Measurements from ENCODE around the gene CCDC88C. TPM values are rescaled to one million over a fixed set of nuclear protein-coding genes. Genes with fewer than 3 reads are reported as not detected.

Gene CCDC88C
- total RNA-seq, 3 donors from 2014 or later, result 50.3 to 60.2 (median 58.2) TPM

DNA sequence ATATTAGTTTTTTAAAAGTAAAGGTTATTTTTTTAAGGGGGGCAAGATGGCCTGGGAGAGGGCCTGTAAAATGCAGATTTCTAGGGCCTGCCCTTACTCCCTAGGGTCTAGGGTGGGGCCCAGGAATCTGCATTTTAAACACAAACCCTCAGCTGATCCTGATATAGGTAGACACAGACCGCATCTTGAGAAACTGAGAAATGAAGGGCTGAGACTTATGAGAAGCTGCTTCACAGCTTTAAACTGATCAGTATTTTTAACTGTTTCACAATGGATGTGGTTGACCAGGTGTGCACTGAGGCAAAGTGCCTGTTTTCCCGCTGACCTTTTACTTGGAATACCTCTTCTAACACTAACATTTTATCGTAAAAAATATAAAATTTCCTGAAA lies 84.0 kb downstream of the CCDC88C start:
- peaks cover 23% of the 10 kb centered on the region for H3K36me3 Mint-ChIP-seq (ENCODE audit: insufficient read depth)
- no peaks in the 10 kb centered on the region for H3K27me3 Mint-ChIP-seq (ENCODE audit: low read depth)
- DNase-seq, result no peak
- H3K4me3 Mint-ChIP-seq, result no peak overlapping the region
- H3K9me3 Mint-ChIP-seq, result no peaks in the 10 kb centered on the region
- peaks cover 60% of the 10 kb centered on the region for H3K4me1 Mint-ChIP-seq (ENCODE audit: low read depth)
- ATAC-seq, result no peak

DNA sequence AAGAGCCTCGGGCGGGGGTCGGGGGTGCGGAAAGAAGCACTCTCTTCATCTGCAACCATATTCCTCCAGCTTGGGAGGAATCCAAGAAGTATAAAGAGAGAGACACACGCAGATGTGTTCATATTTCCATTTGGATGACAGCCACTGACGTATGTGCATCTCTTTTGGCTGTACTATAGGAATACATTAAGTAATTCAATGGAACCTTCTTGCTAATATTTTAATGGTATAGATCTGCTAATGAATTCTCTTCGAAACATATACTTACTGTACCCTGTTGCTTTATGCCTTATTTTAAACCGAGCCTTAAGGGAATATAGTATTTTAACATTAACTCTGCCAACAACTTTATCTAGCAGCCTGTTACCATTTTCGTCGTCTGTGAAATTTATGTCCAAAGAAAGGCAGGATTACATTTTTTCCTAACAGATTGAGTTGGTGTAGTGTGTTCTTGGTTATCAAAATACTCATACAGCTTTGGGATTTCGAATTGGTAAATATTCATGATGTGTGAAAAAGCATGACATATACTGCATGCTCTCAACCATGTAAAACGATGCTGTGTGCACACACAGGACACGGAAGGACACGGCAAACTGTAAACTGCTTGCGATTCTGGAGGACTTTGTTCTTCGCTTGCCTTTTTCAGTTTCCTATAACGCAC lies 84.5 kb downstream of the CCDC88C start:
- H3K27me3 Mint-ChIP-seq (ENCODE audit: low read depth), result no peaks in the 10 kb centered on the region
- H3K9me3 Mint-ChIP-seq, result no peaks in the 10 kb centered on the region
- peaks cover 63% of the 10 kb centered on the region for H3K4me1 Mint-ChIP-seq (ENCODE audit: low read depth)
- H3K4me3 Mint-ChIP-seq, result no peak overlapping the region
- DNase-seq (no peak), ATAC-seq (no peak)
- H3K36me3 Mint-ChIP-seq (ENCODE audit: insufficient read depth), result peaks cover 23% of the 10 kb centered on the region

DNA sequence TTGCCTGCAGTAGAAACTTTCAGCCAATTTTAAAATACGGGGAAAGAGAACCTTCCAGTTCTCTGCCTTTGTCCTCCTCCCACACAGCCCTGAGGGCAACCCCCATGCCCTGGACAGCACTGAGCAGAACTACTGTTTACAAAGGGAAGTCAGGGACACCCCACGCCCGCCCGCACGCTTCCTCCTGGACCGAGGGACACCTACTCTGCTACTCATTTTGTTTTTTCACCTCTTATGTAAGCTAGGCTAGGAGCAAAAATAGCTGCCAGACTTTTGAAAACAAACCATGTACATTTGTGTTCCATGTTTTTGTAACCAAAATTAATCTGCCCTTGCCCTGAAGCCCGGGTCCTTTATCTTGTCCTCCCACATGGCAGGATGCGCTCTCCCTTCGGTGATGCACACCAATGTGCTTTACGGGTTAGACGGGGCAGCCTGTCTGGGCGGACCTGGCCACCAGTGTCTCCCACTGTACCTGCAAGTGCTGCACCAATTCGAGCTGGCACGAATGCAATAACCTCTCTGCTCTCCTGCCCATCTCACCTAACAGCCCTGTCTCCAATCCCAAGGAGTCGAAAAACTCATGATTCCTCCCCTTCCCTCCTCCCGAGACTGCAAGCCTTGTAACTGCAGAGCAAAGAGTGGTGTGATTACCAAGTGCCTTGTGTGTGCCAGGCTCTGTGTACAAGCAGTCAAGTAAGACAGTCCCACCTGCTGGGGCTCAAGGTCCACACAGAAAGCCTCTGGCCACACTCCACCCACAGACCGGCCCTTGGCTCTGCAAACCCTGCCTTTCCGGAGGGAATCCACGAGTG lies 85.2 kb downstream of the CCDC88C start:
- H3K27me3 Mint-ChIP-seq (ENCODE audit: low read depth), result no peaks in the 10 kb centered on the region
- H3K36me3 Mint-ChIP-seq (ENCODE audit: insufficient read depth), result peaks cover 23% of the 10 kb centered on the region
- no peak overlapping the region for H3K4me3 Mint-ChIP-seq
- H3K4me1 Mint-ChIP-seq (ENCODE audit: low read depth), result peaks cover 70% of the 10 kb centered on the region
- H3K9me3 Mint-ChIP-seq, result no peaks in the 10 kb centered on the region
- no peak for DNase-seq
- ATAC-seq, result no peak

DNA sequence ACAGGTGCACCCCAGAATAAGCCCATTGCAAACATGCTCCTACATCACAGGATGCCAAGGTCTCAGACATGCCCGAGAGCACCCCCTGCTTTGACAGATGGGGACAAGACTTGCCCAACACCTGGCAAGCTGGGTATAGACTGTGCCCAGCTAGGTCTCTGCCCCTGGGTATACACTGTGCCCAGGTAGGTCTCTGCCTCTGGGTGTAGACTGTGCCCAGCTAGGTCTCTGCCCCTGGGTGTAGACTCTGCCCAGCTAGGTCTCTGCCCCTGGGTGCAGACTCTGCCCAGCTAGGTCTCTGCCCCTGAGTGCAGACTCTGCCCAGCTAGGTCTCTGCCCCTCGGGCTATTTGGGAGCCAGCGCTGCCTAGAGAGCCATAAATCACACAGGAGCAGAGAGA lies 85.9 kb downstream of the CCDC88C start:
- ATAC-seq (peak in 1 of 2 donors; percentile 19), DNase-seq (no peak)
- no peaks in the 10 kb centered on the region for H3K9me3 Mint-ChIP-seq
- no peak overlapping the region for H3K4me3 Mint-ChIP-seq
- peaks cover 76% of the 10 kb centered on the region for H3K4me1 Mint-ChIP-seq (ENCODE audit: low read depth)
- peaks cover 23% of the 10 kb centered on the region for H3K36me3 Mint-ChIP-seq (ENCODE audit: insufficient read depth)
- H3K27me3 Mint-ChIP-seq (ENCODE audit: low read depth), result no peaks in the 10 kb centered on the region

DNA sequence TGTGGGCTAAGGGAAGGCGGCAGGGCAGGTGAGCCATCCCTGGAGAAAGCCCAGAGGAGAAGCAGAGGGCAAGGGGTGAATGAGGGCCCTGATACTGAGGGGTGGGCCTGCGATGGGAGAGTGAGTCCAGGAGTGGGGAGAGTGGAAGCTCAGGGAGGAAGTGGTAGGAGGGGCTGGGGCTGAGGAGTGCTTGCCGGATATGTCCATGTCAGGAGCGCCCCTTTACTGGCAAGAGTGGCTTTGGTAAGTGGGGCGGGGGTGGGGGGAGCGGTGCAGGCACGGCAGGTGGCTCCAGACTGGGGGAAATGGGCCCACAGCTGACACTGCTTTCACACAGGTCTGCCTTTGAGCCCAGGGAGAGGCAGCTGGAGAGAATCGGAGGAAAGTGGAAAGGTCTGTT lies 86.8 kb downstream of the CCDC88C start:
- peaks cover 24% of the 10 kb centered on the region for H3K36me3 Mint-ChIP-seq (ENCODE audit: insufficient read depth)
- ATAC-seq (peak; percentile 47 to 59), DNase-seq (no peak)
- peaks cover 84% of the 10 kb centered on the region for H3K4me1 Mint-ChIP-seq (ENCODE audit: low read depth)
- no peaks in the 10 kb centered on the region for H3K27me3 Mint-ChIP-seq (ENCODE audit: low read depth)
- no peaks in the 10 kb centered on the region for H3K9me3 Mint-ChIP-seq
- H3K4me3 Mint-ChIP-seq, result no peak overlapping the region

DNA sequence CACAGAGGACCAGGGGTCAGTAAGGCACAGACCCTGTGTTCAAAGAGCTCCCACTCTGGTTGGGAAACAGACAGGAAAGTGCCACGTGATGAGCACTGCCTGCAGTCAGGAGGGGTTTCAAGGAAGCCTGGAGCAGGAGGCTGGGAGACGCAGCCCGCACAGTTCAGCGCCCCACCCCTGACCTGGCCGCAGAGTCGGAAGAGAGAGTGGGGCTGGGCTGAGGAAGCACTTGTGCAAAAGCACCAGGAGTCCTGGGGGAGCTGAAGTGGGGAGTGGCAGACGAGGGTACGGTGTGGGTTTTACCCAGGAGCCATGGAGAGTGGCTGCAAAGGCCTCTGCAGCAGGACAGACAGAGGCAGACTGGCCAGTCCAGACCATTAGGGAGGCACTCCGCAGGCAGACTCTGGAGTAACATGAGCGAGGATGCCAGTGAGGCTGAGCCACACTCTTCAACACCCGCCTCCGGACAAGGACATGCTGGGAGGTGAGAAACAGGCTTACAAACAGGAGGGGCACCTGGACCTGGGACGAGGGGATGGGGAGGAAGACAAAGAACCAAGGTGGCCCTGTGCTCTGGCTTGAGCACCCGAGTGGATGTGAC lies 87.4 kb downstream of the CCDC88C start:
- Mint-ChIP-seq H3K4me3 (no peak overlapping the region), H3K36me3 (ENCODE audit: insufficient read depth) (peaks cover 22% of the 10 kb centered on the region), H3K4me1 (ENCODE audit: low read depth) (peaks cover 84% of the 10 kb centered on the region), H3K27me3 (ENCODE audit: low read depth) (no peaks in the 10 kb centered on the region), H3K9me3 (no peaks in the 10 kb centered on the region)
- ATAC-seq (peak in 1 of 2 donors; percentile 4), DNase-seq (no peak)

DNA sequence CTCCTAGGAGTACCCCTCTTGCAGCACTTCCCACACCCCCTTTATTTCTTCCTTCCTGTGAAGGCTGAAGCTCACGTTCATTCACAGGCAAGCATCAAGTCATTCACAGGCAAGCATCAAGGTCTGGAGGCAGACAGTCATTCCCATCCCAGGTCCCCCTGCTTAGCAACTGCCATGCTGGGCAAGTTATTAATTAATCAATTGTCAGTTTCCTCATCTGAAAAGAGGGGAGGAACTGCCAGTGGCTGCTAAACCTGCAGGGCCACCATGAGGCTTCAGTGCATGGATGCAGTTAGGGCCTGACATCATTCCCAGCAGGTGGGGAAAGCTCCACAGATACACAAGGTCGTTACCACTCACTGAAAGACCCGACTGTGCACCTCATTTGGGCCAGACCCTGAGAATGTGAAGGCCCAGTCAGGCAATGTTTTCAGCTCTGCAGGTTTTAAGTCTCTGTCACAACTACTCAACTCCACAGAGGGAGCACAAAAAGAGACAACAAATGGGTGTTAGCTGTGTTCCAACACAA lies 88.1 kb downstream of the CCDC88C start:
- no peak overlapping the region for H3K4me3 Mint-ChIP-seq
- H3K9me3 Mint-ChIP-seq, result no peaks in the 10 kb centered on the region
- ATAC-seq (no peak), DNase-seq (no peak)
- H3K27me3 Mint-ChIP-seq (ENCODE audit: low read depth), result no peaks in the 10 kb centered on the region
- H3K4me1 Mint-ChIP-seq (ENCODE audit: low read depth), result peaks cover 90% of the 10 kb centered on the region
- peaks cover 26% of the 10 kb centered on the region for H3K36me3 Mint-ChIP-seq (ENCODE audit: insufficient read depth)

DNA sequence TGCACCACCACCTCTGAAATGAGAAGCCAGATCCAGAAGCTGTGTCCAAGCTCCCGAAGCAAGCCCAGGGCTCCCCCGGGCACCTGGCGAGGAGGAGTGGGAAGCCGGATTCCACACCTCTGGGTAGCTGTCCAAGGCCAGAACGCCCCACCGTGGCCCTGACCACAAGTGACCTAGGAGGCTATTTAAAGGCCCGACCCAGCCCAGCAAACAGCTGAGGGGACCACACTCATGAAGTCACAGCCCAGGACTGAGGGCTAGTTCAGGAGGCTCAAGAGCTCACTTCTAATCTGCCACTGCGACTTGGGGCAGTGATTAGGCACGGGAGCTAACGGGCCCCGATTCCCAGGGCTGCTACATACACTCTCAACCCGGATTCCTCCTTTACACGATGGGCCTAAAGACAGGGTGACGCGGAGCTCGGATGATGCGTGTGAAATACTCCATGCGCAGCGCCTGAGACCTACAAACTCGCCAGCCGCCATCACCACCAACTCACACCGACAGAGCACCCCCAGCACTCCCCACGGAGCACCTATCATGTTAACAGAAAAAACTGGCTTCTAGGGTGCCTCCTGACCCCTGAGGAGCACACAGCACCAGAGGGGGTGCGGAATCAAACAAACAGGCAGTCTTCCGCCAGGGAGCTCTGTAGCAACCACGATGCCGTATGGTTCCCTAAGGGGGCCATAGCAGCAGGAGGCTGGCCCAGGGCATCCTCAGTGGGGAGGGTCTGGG lies 89.1 kb downstream of the CCDC88C start:
- Mint-ChIP-seq H3K4me3 (no peak overlapping the region), H3K4me1 (ENCODE audit: low read depth) (peaks cover 97% of the 10 kb centered on the region), H3K27me3 (ENCODE audit: low read depth) (no peaks in the 10 kb centered on the region), H3K9me3 (no peaks in the 10 kb centered on the region), H3K36me3 (ENCODE audit: insufficient read depth) (peaks cover 27% of the 10 kb centered on the region)
- DNase-seq, result no peak
- ATAC-seq, result no peak

DNA sequence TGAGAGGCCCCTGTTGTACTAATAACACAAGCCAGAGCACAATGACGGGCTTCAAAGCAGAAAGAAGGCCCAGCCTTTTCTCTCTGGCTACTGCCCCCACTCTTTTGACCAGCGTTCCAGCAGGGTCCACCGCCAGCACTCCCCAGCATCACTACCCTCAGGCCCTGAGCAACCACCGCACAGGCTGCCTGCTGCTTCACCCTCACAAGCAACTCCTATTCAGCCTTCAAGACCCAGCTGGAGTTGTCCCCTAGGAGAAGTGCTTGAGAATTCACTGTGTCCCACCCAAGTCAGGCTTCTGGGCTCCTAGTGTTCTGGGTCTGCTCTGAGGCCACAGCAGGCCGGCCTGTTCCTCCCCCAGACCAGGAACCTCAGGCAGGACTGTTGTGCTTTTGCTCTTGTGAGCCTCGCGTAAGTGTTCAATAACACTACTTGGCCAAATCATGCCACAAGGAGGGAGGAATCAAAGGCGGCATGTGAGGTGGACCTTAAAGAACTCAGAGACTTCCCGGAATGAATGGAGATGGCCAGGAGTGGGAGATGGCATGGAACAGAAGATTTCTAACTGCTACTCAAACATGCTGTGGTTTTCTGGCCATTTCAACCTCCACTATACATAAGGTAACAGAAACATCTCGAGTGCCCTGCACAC lies 89.8 kb downstream of the CCDC88C start:
- H3K9me3 Mint-ChIP-seq, result no peaks in the 10 kb centered on the region
- no peaks in the 10 kb centered on the region for H3K27me3 Mint-ChIP-seq (ENCODE audit: low read depth)
- H3K36me3 Mint-ChIP-seq (ENCODE audit: insufficient read depth), result peaks cover 27% of the 10 kb centered on the region
- peaks cover 97% of the 10 kb centered on the region for H3K4me1 Mint-ChIP-seq (ENCODE audit: low read depth)
- DNase-seq (no peak), ATAC-seq (no peak)
- H3K4me3 Mint-ChIP-seq, result no peak overlapping the region

DNA sequence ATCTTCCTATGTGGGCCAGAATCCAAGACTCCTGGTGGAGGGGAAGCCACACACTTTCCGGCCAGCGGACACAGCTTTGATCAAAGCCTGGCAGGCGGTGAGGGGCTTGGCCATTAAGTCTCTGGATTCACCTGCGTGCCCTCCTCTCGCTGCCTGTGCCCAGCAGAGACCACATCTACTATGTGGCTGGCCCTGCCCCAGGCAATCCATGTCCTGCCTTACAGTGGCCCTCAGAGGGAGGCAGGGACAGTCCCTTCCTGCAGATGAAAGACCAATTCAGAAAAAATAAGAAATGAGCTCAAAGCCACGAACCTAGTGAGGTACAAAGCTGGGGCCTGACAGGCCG lies 90.4 kb downstream of the CCDC88C start:
- Mint-ChIP-seq H3K27me3 (ENCODE audit: low read depth) (no peaks in the 10 kb centered on the region), H3K9me3 (no peaks in the 10 kb centered on the region), H3K4me3 (no peak overlapping the region), H3K4me1 (ENCODE audit: low read depth) (peaks cover 96% of the 10 kb centered on the region), H3K36me3 (ENCODE audit: insufficient read depth) (peaks cover 27% of the 10 kb centered on the region)
- DNase-seq (no peak), ATAC-seq (no peak)

DNA sequence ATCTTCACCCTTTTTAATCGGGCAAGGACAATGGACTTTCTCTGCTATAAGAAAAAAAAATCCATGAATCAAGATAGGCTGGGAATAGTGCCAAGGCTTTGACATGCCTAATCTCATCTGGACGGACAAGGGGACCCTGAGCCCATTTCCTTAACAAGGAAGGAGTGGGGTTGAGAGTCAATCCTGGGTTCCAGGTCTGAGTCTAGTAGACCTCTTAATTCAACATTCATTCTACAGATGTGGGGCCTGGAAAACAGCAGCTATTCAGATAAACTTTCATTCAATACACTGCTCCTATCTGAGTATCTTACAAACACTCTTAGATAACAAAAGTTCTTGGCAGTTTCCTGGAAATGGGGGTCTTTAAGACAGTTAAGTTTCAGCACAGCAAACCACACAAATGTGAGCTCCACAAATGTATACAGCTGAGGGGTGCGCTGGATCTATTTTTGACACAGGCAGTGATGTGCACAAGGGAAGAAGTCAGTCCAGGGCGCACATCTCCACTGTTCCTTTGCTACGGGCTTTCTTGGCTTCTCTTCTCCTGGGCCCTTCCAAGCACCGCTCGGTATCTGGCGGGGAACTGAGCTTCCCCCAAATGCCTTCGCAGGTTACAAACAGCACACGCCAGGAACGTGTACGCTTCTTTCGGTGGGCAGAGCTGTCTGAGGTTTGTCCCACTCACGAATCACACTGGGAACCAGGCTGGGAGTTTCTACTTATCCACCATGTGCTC lies 90.9 kb downstream of the CCDC88C start:
- no peaks in the 10 kb centered on the region for H3K27me3 Mint-ChIP-seq (ENCODE audit: low read depth)
- H3K4me3 Mint-ChIP-seq, result no peak overlapping the region
- ATAC-seq (no peak), DNase-seq (no peak)
- H3K36me3 Mint-ChIP-seq (ENCODE audit: insufficient read depth), result peaks cover 31% of the 10 kb centered on the region
- peaks cover 95% of the 10 kb centered on the region for H3K4me1 Mint-ChIP-seq (ENCODE audit: low read depth)
- no peaks in the 10 kb centered on the region for H3K9me3 Mint-ChIP-seq

DNA sequence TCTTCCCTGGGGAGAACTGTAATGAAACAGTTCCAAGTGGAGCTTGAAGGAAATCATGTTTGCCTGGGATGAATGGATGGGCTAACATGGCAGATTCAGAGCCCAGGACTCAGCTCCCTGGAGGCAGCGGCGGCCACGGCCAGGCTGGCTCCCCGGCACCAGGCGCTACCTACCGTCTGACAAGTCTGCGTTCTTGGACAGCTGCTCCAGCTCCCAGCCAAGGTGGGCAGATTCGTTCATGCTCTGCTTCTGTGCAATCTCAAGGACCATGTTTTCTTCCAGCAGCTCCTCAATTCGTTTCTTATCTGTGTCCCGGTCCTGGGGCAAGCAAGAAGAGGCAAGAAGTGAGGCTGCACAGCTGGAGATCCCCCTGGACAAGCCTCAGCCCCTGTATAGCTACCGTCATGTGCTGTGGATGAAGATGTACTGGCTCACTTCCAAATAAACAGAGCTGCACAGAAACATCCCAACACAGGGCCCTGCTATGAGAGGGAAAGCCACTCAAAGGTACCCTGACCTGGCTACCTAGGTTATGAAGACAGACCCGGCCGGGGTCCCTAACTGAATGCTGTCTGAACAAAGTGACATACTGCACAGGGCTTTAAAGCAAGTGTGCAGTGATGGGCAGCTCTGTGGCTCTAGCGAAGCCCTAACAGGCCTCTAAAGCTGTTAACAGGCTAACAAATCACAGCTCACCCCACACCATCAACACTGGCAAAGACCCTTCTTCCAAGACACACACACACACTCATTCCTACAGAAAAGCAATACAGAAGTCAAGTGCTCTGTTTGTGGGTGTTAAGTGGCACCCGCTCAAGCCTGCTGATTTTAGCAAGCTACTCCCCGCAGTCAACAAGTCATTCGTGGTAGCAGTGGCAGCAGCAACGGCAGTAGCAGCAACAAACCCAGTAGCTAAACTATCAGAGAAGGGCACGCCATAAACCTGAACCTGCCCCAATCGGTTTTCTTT lies 92.7 kb downstream of the CCDC88C start:
- Mint-ChIP-seq H3K27me3 (ENCODE audit: low read depth) (no peaks in the 10 kb centered on the region), H3K4me3 (peak overlapping the region; percentile 83), H3K36me3 (ENCODE audit: insufficient read depth) (peaks cover 31% of the 10 kb centered on the region), H3K4me1 (ENCODE audit: low read depth) (peaks cover 81% of the 10 kb centered on the region), H3K9me3 (no peaks in the 10 kb centered on the region)
- DNase-seq (no peak), ATAC-seq (no peak)
